ENCODE data around the gene STON2.

STON2 gene

GRCh38 chr14:81305743-81306142 lies 94.4 kb downstream of the STON2 start:
- no peaks in the 10 kb centered on the region for H3K9me3 ChIP-seq (ENCODE audit: control insufficient read depth, insufficient read depth, low read length)
- no peaks in the 10 kb centered on the region for H3K4me1 ChIP-seq (ENCODE audit: control insufficient read depth, insufficient read depth, low read length)
- no peak overlapping the region for H3K4me3 ChIP-seq (ENCODE audit: low read length)
- no peak overlapping the region for H3K27ac ChIP-seq (ENCODE audit: low read length)
- no peak for DNase-seq (ENCODE audit: low read depth, low spot score)
- WGBS (ENCODE audit: insufficient coverage, insufficient read length) = no CpG with 5 or more reads among the region's 3 CpGs
- H3K36me3 ChIP-seq (ENCODE audit: control insufficient read depth, insufficient read depth, low read length) = no peaks in the 10 kb centered on the region
- no peaks in the 10 kb centered on the region for H3K27me3 ChIP-seq (ENCODE audit: control insufficient read depth, insufficient read depth, low read length)

DNA sequence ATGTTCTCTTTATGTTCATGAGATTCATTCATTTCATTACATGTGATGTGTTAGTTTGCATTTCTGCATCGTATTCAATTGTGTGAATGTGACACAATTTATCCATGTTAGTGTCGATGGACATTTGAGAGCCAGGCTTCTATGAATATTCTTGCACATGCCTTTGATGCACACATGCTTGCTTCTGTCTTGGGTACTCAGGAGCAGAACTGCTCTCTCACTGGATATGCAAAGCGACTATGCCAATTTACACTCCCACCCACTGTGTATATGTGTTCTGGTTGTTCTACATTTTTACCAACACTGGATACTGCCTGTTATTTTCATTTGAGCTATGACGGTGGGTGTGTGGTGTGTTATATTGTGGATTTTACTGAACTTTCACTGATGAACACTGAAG lies 95.1 kb downstream of the STON2 start:
- Histone ChIP-seq H3K4me3 (ENCODE audit: low read length) (no peak overlapping the region), H3K9me3 (ENCODE audit: control insufficient read depth, insufficient read depth, low read length) (no peaks in the 10 kb centered on the region), H3K27ac (ENCODE audit: low read length) (no peak overlapping the region), H3K4me1 (ENCODE audit: control insufficient read depth, insufficient read depth, low read length) (no peaks in the 10 kb centered on the region), H3K27me3 (ENCODE audit: control insufficient read depth, insufficient read depth, low read length) (no peaks in the 10 kb centered on the region), H3K36me3 (ENCODE audit: control insufficient read depth, insufficient read depth, low read length) (no peaks in the 10 kb centered on the region)
- DNase-seq (ENCODE audit: low read depth, low spot score) = no peak
- WGBS (ENCODE audit: insufficient coverage, insufficient read length) = no CpG with 5 or more reads among the region's 4 CpGs

- no CpG with 5 or more reads among the region's 5 CpGs for WGBS (ENCODE audit: insufficient coverage, insufficient read length)
These were observed 96.7 kb downstream of the STON2 start for GRCh38 chr14:81303258-81303935.

GRCh38 chr14:81302638-81303037 lies 97.5 kb downstream of the STON2 start:
- DNase-seq (ENCODE audit: low read depth, low spot score) = peak; percentile 31
- no peak overlapping the region for H3K4me3 ChIP-seq (ENCODE audit: low read length)
- H3K36me3 ChIP-seq (ENCODE audit: control insufficient read depth, insufficient read depth, low read length) = no peaks in the 10 kb centered on the region
- WGBS (ENCODE audit: insufficient coverage, insufficient read length) = no CpG with 5 or more reads among the region's 3 CpGs
- no peaks in the 10 kb centered on the region for H3K27me3 ChIP-seq (ENCODE audit: control insufficient read depth, insufficient read depth, low read length)
- no peak overlapping the region for H3K27ac ChIP-seq (ENCODE audit: low read length)
- no peaks in the 10 kb centered on the region for H3K9me3 ChIP-seq (ENCODE audit: control insufficient read depth, insufficient read depth, low read length)
- H3K4me1 ChIP-seq (ENCODE audit: control insufficient read depth, insufficient read depth, low read length) = no peaks in the 10 kb centered on the region

More at GRCh38 chr14:81303258-81303935, 96.7 kb downstream of the STON2 start:
- Histone ChIP-seq H3K27ac (ENCODE audit: low read length) (no peak overlapping the region), H3K4me3 (ENCODE audit: low read length) (no peak overlapping the region), H3K4me1 (ENCODE audit: control insufficient read depth, insufficient read depth, low read length) (no peaks in the 10 kb centered on the region), H3K27me3 (ENCODE audit: control insufficient read depth, insufficient read depth, low read length) (no peaks in the 10 kb centered on the region), H3K36me3 (ENCODE audit: control insufficient read depth, insufficient read depth, low read length) (no peaks in the 10 kb centered on the region), H3K9me3 (ENCODE audit: control insufficient read depth, insufficient read depth, low read length) (no peaks in the 10 kb centered on the region)
- no peak for DNase-seq (ENCODE audit: low read depth, low spot score)

DNA sequence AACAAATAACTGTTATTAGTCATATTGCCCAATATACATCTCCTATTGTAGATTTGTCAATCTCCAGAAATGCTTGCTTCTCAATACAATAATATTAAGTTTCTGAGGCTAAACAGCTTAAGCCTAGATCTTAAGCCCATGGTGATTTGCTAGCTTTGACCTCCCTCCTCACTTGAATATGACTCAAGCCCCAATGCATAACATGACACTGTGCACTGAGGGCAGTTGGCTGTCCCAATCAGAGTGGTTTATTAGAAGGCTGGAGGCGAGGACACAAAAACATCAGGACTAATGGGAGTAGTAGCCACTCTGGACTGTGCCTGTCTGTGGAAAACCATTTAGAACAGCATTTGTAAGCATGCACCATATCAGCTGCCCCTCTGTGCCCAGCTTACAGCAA lies 98.3 kb downstream of the STON2 start:
- no CpG with 5 or more reads among the region's 1 CpG for WGBS (ENCODE audit: insufficient coverage, insufficient read length)
- no peaks in the 10 kb centered on the region for H3K36me3 ChIP-seq (ENCODE audit: control insufficient read depth, insufficient read depth, low read length)
- no peak overlapping the region for H3K27ac ChIP-seq (ENCODE audit: low read length)
- DNase-seq (ENCODE audit: low read depth, low spot score) = no peak
- no peaks in the 10 kb centered on the region for H3K4me1 ChIP-seq (ENCODE audit: control insufficient read depth, insufficient read depth, low read length)
- no peaks in the 10 kb centered on the region for H3K9me3 ChIP-seq (ENCODE audit: control insufficient read depth, insufficient read depth, low read length)
- H3K27me3 ChIP-seq (ENCODE audit: control insufficient read depth, insufficient read depth, low read length) = no peaks in the 10 kb centered on the region
- no peak overlapping the region for H3K4me3 ChIP-seq (ENCODE audit: low read length)

DNA sequence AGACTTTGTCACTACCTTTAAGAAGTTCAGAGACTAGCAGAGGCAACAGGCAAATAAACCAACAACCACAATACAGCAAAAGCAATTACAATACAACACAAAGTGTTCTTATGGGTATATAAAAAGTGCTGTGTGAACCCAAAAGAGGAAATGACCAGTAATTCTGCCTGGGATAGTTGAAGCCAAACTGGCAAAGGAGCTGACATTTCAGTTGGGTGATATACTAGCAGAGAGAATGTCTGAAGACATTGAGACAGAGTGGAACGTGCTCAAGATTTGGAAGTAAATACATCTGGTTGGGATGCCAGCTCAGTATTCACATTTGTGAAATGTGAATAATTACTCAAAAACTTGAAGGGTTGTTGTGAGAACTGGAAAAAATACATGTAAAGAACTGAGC lies 98.8 kb downstream of the STON2 start:
- no CpG with 5 or more reads among the region's 1 CpG for WGBS (ENCODE audit: insufficient coverage, insufficient read length)
- Histone ChIP-seq H3K27me3 (ENCODE audit: control insufficient read depth, insufficient read depth, low read length) (no peaks in the 10 kb centered on the region), H3K36me3 (ENCODE audit: control insufficient read depth, insufficient read depth, low read length) (no peaks in the 10 kb centered on the region), H3K9me3 (ENCODE audit: control insufficient read depth, insufficient read depth, low read length) (no peaks in the 10 kb centered on the region), H3K4me3 (ENCODE audit: low read length) (no peak overlapping the region), H3K4me1 (ENCODE audit: control insufficient read depth, insufficient read depth, low read length) (no peaks in the 10 kb centered on the region), H3K27ac (ENCODE audit: low read length) (no peak overlapping the region)
- DNase-seq (ENCODE audit: low read depth, low spot score) = no peak

- Histone ChIP-seq H3K36me3 (ENCODE audit: control insufficient read depth, insufficient read depth, low read length) (no peaks in the 10 kb centered on the region), H3K9me3 (ENCODE audit: control insufficient read depth, insufficient read depth, low read length) (no peaks in the 10 kb centered on the region), H3K4me3 (ENCODE audit: low read length) (no peak overlapping the region), H3K27ac (ENCODE audit: low read length) (no peak overlapping the region), H3K27me3 (ENCODE audit: control insufficient read depth, insufficient read depth, low read length) (no peaks in the 10 kb centered on the region), H3K4me1 (ENCODE audit: control insufficient read depth, insufficient read depth, low read length) (no peaks in the 10 kb centered on the region)
- WGBS (ENCODE audit: insufficient coverage, insufficient read length) = no CpG with 5 or more reads among the region's 2 CpGs
- no peak for DNase-seq (ENCODE audit: low read depth, low spot score)
These were observed 101.2 kb downstream of the STON2 start for GRCh38 chr14:81298911-81299310.

- H3K27ac ChIP-seq (ENCODE audit: low read length) = no peak overlapping the region
- no peaks in the 10 kb centered on the region for H3K4me1 ChIP-seq (ENCODE audit: control insufficient read depth, insufficient read depth, low read length)
- DNase-seq (ENCODE audit: low read depth, low spot score) = no peak
- no CpG with 5 or more reads among the region's 2 CpGs for WGBS (ENCODE audit: insufficient coverage, insufficient read length)
- no peaks in the 10 kb centered on the region for H3K36me3 ChIP-seq (ENCODE audit: control insufficient read depth, insufficient read depth, low read length)
- H3K9me3 ChIP-seq (ENCODE audit: control insufficient read depth, insufficient read depth, low read length) = no peaks in the 10 kb centered on the region
- H3K4me3 ChIP-seq (ENCODE audit: low read length) = no peak overlapping the region
- no peaks in the 10 kb centered on the region for H3K27me3 ChIP-seq (ENCODE audit: control insufficient read depth, insufficient read depth, low read length)
These were observed 102.0 kb downstream of the STON2 start for GRCh38 chr14:81298122-81298521.

DNA sequence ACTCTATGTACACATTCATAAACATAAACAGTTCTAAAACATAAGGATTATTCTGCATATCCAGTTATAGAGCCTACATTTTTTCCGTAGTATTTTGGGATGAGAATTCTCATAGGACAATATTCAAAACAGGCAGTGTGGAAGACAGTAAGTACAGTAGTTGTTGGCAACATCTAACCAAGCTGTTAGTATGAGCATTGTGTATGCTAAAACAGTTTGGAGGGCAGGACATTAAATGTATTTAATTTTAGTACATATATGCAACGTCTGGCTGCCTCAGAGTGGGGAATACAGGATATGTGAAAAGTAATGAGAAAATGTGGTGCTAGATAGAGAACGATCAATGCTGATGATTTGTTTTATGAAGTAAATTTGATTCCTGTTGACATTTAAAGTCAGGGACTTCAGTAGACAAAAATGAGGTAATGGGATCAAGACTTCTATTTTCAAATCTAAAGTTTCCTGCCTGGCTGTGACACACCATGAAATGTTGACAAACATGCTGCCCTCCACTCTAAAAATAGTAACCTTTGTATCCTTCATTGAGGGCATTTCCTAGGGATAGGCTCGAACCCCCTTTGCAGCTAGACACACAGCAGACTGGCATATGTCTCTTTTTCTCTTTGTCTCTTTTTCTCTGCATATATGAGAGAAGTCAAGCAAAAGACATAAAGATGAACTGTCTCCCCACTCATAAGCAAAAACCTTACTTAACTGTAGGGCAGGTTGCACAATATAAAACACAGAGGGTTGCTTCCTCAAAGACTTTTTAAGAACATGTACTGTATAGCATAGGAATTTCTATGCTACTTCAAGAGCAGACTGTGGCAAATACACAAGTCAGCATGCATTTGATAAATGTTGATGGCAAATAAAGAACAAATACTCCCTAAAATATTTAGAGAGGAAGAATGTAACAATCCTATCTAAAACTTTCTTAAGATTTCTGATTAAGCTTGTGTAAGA lies 103.9 kb downstream of the STON2 start:
- no peak for DNase-seq (ENCODE audit: low read depth, low spot score)
- H3K4me1 ChIP-seq (ENCODE audit: control insufficient read depth, insufficient read depth, low read length) = no peaks in the 10 kb centered on the region
- H3K27ac ChIP-seq (ENCODE audit: low read length) = no peak overlapping the region
- H3K27me3 ChIP-seq (ENCODE audit: control insufficient read depth, insufficient read depth, low read length) = no peaks in the 10 kb centered on the region
- no peaks in the 10 kb centered on the region for H3K36me3 ChIP-seq (ENCODE audit: control insufficient read depth, insufficient read depth, low read length)
- 100% methylated on average over 1 of the region's 4 CpGs for WGBS (ENCODE audit: insufficient coverage, insufficient read length)
- H3K9me3 ChIP-seq (ENCODE audit: control insufficient read depth, insufficient read depth, low read length) = no peaks in the 10 kb centered on the region
- no peak overlapping the region for H3K4me3 ChIP-seq (ENCODE audit: low read length)

DNA sequence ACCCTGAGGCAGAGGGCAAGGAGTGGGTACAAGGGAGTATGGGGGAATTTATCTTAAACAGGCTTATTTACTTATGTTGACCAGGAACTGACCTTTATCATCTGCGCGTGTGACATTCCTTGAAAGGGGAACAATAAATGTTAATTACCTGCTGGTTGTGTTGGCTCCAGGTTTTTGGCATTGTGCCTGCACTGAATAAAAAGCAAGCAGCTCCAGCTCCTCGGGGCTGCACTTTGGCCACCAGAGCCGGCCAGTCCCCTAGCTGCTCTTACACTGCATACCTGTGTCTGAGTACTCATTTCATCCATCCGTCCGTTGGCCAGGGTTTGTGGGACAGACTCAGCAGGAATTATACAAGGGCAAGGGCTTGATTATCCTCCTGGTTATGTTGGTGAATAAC lies 110.6 kb downstream of the STON2 start:
- H3K36me3 ChIP-seq (ENCODE audit: control insufficient read depth, insufficient read depth, low read length) = no peaks in the 10 kb centered on the region
- H3K27me3 ChIP-seq (ENCODE audit: control insufficient read depth, insufficient read depth, low read length) = no peaks in the 10 kb centered on the region
- H3K9me3 ChIP-seq (ENCODE audit: control insufficient read depth, insufficient read depth, low read length) = no peaks in the 10 kb centered on the region
- no peak overlapping the region for H3K27ac ChIP-seq (ENCODE audit: low read length)
- no peaks in the 10 kb centered on the region for H3K4me1 ChIP-seq (ENCODE audit: control insufficient read depth, insufficient read depth, low read length)
- H3K4me3 ChIP-seq (ENCODE audit: low read length) = no peak overlapping the region
- DNase-seq (ENCODE audit: low read depth, low spot score) = no peak
- no CpG with 5 or more reads among the region's 6 CpGs for WGBS (ENCODE audit: insufficient coverage, insufficient read length)

All from iPS DF 6.9 (cell line).